B cell (primary cell): ENCODE results near the gene USP1.
A peak's percentile ranks its signal among the peaks of the same experiment; 100 is the strongest.

Source experiments
- EZH2 ChIP-seq: IDR thresholded peaks from 2 replicates; pipeline ENCODE4 v1.6.1; 2012; ENCODE audit warnings: borderline replicate concordance, low read depth, mild to moderate bottlenecking, moderate library complexity, low read length; ENCODE audit not compliant: insufficient read depth, poor library complexity, severe bottlenecking
- TF ChIP-seq, protein P1 (sequence below): fragments of 200-600 bp; IDR thresholded peaks from one replicate; pipeline ENCODE4 v1.8.0; 2022; ENCODE audit warnings: antibody characterized with exemption, mild to moderate bottlenecking

DNA sequence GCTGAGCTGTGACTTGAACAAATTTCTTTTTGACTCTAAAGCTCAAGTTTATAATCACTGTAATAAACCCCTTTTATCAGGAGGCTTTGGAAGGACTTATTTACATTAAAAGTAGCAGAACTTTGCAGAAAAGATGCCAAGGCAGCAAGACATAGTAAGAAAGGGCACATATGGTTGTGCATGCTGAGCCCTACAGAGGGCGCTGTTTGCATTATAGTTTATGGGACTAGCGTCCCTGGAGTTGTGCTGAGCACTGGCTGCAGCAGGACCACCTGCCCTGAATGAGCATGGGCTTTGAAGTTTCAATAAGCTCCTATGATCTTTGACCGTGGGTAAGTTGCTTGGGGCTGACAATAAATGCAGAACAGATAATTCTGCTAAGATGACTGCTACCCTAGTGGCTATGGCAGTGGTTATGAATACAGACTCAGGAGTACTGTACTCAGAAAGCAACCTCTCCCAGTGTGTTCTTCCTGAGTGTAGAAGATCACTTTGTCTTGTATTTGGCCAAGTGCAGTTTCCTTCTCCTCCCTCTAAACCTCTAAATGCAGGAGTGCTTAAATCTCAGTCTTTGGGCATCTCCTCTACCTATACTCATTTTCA is 45.4 kb upstream of the USP1 start:
- TF ChIP-seq, protein P1, sequence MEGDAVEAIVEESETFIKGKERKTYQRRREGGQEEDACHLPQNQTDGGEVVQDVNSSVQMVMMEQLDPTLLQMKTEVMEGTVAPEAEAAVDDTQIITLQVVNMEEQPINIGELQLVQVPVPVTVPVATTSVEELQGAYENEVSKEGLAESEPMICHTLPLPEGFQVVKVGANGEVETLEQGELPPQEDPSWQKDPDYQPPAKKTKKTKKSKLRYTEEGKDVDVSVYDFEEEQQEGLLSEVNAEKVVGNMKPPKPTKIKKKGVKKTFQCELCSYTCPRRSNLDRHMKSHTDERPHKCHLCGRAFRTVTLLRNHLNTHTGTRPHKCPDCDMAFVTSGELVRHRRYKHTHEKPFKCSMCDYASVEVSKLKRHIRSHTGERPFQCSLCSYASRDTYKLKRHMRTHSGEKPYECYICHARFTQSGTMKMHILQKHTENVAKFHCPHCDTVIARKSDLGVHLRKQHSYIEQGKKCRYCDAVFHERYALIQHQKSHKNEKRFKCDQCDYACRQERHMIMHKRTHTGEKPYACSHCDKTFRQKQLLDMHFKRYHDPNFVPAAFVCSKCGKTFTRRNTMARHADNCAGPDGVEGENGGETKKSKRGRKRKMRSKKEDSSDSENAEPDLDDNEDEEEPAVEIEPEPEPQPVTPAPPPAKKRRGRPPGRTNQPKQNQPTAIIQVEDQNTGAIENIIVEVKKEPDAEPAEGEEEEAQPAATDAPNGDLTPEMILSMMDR, result peak; percentile 65
- TF ChIP-seq EZH2, result no peak
